ENCODE data around the gene SORL1. TPM values are rescaled to one million over a fixed set of nuclear protein-coding genes. Genes with fewer than 3 reads are reported as not detected.
"Not testable (repeated sequence)": the region's sequence is repeated elsewhere in the genome, so short reads cannot be mapped to it uniquely, and the experiment has no call there.

SORL1 gene
- total RNA-seq, 4 donors from 2014 or later, result 12.1 to 42.8 (median 21.0) TPM

DNA sequence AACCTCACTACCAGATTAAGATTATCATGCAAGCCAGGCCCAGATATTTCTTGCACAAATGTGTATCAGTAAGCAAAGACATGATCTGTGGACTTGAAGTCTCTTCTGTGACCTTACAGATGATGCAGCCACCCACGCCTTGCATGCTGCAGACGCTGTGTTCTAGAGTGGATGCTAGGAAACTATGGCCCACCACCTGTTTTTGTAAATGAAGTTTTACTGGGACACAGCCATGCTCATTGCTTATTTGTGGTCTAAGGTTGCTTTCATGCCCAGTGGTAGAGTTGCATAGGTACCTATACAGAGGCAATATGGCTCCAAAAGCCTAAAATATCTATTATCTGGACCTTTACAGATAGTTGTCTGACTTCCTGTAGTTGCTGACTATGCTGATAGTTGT lies 48.2 kb downstream of the SORL1 start:
- 38% methylated on average over 2 of the region's 2 CpGs for WGBS
- Histone ChIP-seq H3K4me3 (no peak overlapping the region), H3K9me3 (no peaks in the 10 kb centered on the region), H3K4me1 (no peaks in the 10 kb centered on the region), H3K27me3 (no peaks in the 10 kb centered on the region), H3K27ac (no peak overlapping the region), H3K36me3 (no peaks in the 10 kb centered on the region)
- TF ChIP-seq POLR2A (IDR thresholded peaks at IDR 0.05), result no peak
- TF ChIP-seq CTCF (IDR thresholded peaks at IDR 0.05), result no peak
- TF ChIP-seq EP300 (IDR thresholded peaks at IDR 0.05), result no peak
- no peak for DNase-seq (ENCODE audit: low spot score in 2 of 2)

DNA sequence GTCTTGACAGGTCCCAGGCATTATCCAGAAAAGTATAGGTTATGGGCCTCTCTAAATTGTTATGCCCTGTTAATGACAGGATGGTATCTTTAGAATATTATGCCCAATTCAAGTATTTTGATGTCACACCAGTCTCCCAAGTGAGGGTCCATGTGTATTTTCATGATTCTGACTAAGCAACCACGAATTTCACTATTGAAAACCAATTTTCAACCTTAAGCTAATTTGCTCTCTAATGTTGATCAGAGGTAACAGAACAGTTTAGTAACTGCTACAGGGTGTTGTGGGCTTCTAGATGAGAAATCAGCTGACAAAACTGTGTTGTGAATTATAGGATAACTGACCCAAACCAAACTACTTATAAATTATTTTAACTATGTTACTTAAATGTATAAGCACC lies 48.6 kb downstream of the SORL1 start:
- H3K4me3 ChIP-seq, result no peak overlapping the region
- H3K9me3 ChIP-seq, result no peaks in the 10 kb centered on the region
- H3K36me3 ChIP-seq, result no peaks in the 10 kb centered on the region
- no peak overlapping the region for H3K27ac ChIP-seq
- no peak for DNase-seq (ENCODE audit: low spot score in 2 of 2)
- 83% methylated on average over 1 of the region's 1 CpG for WGBS
- no peaks in the 10 kb centered on the region for H3K4me1 ChIP-seq
- H3K27me3 ChIP-seq, result no peaks in the 10 kb centered on the region
- TF ChIP-seq EP300 (IDR thresholded peaks at IDR 0.05) (no peak), CTCF (IDR thresholded peaks at IDR 0.05) (no peak), POLR2AphosphoS5 (IDR thresholded peaks at IDR 0.05) (no peak), POLR2A (IDR thresholded peaks at IDR 0.05) (no peak)

DNA sequence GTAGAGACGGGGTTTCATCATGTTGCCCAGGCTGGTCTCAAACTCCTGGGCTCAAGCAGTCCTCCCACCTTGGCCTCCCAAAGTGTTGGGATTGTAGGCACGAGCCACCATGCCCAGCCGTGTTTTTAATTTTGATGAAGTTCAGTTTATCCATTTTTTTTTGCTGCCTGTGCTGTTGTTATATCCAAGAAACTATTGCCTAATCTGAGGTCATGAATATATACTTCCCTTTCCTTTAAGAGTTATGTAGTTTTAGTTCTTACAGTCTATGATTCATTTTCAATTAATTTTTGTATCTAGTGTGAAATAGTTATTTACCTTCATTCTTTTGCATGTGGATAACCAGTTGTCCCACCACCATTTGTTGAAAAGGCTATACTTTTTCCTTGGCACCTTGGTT lies 50.9 kb downstream of the SORL1 start:
- no peak for DNase-seq (ENCODE audit: low spot score in 2 of 2)
- 84% methylated on average over 3 of the region's 3 CpGs for WGBS
- no peak overlapping the region for H3K27ac ChIP-seq
- H3K27me3 ChIP-seq, result no peaks in the 10 kb centered on the region
- no peak for TF ChIP-seq POLR2A (IDR thresholded peaks at IDR 0.05)
- TF ChIP-seq POLR2AphosphoS5 (IDR thresholded peaks at IDR 0.05), result no peak
- TF ChIP-seq EP300 (IDR thresholded peaks at IDR 0.05), result no peak
- no peak for TF ChIP-seq CTCF (IDR thresholded peaks at IDR 0.05)
- peaks cover 6% of the 10 kb centered on the region for H3K9me3 ChIP-seq
- H3K4me1 ChIP-seq, result no peaks in the 10 kb centered on the region
- no peak overlapping the region for H3K4me3 ChIP-seq
- no peaks in the 10 kb centered on the region for H3K36me3 ChIP-seq

- not testable (repeated sequence) for DNase-seq (ENCODE audit: low spot score in 2 of 2)
Measured at GRCh38 chr11:121506237-121506636, 54.1 kb downstream of the SORL1 start.

DNA sequence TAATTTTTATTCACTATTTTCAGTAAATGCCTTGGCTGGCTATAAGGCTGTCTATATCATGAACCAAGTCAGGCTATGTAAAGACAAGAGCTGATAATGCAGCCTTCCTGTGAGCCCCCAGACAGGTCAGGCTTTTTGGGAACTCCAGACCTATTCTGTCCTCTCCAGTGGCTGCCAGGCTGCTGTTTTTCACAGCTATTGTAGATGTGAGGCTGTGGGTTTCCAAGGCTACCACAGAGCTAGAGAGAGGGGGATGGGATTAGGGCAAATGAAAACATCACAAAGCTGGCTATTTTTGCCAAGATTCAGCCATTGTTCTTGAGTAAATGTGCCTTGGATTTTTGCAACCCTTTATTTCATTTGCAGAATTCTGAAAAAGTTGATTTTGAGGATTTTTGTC lies 56.3 kb downstream of the SORL1 start:
- no peak overlapping the region for H3K27ac ChIP-seq
- H3K27me3 ChIP-seq, result no peaks in the 10 kb centered on the region
- no peaks in the 10 kb centered on the region for H3K36me3 ChIP-seq
- TF ChIP-seq POLR2AphosphoS5 (IDR thresholded peaks at IDR 0.05) (no peak), CTCF (IDR thresholded peaks at IDR 0.05) (no peak), POLR2A (IDR thresholded peaks at IDR 0.05) (no peak), EP300 (IDR thresholded peaks at IDR 0.05) (no peak)
- no peak for DNase-seq (ENCODE audit: low spot score in 2 of 2)
- no peaks in the 10 kb centered on the region for H3K4me1 ChIP-seq
- no peak overlapping the region for H3K4me3 ChIP-seq
- H3K9me3 ChIP-seq, result peaks cover 6% of the 10 kb centered on the region

More at GRCh38 chr11:121506237-121506636, 54.1 kb downstream of the SORL1 start:
- 90% methylated on average over 1 of the region's 1 CpG for WGBS
- not testable (repeated sequence) for H3K27me3 ChIP-seq, H3K36me3 ChIP-seq, H3K27ac ChIP-seq, H3K4me3 ChIP-seq, H3K9me3 ChIP-seq, H3K4me1 ChIP-seq

DNA sequence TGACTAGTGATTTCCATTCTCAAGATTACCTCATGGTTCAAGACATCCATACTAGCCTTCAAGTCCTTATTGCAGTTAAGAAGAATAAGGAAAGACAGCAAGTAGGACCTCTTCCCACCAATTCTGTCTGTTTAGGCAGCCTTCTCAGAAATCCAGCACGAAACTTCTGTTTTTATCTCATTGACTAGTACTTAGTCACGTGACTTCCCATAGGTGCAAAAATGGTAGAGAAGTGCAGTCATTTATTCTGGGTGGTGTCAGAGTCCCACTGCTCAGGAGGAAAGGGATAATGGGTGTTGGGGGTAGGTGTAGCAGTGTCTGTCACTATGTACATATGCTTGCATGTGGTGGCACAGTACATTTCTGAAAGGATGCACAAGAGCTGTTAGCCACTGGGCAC lies 58.3 kb downstream of the SORL1 start:
- no peak for DNase-seq (ENCODE audit: low spot score in 2 of 2)
- 95% methylated on average over 2 of the region's 2 CpGs for WGBS

More for the DNA sequence above, 58.3 kb downstream of the SORL1 start:
- no peak overlapping the region for H3K27ac ChIP-seq
- no peaks in the 10 kb centered on the region for H3K4me1 ChIP-seq
- H3K27me3 ChIP-seq, result no peaks in the 10 kb centered on the region
- H3K9me3 ChIP-seq, result peaks cover 6% of the 10 kb centered on the region
- no peaks in the 10 kb centered on the region for H3K36me3 ChIP-seq
- H3K4me3 ChIP-seq, result no peak overlapping the region
- no peak for TF ChIP-seq POLR2A (IDR thresholded peaks at IDR 0.05)
- no peak for TF ChIP-seq POLR2AphosphoS5 (IDR thresholded peaks at IDR 0.05)
- TF ChIP-seq EP300 (IDR thresholded peaks at IDR 0.05), result no peak
- TF ChIP-seq CTCF (IDR thresholded peaks at IDR 0.05), result no peak

All from suprapubic skin (tissue), 4 donors.